ENCODE measurements around the gene DENND1A.

- TF ChIP-seq CTCF (IDR thresholded peaks at IDR 0.05) (no peak), EP300 (IDR thresholded peaks at IDR 0.05) (no peak), POLR2A (IDR thresholded peaks at IDR 0.05) (no peak)
These were observed 507.2 kb downstream of the DENND1A start for GRCh38 chr9:123422635-123423310.
